CD14-positive monocyte (primary cell): ENCODE results near the gene ARHGEF10L. TPM values are rescaled to one million over a fixed set of nuclear protein-coding genes. Genes with fewer than 3 reads are reported as not detected.

Experiments
- DNase-seq, 3 donors: peaks; one replicate each; pipeline ENCODE4 v3.0.0-alpha.2; 2011 to 2022
- H2AFZ ChIP-seq: 2 replicates; pipeline ENCODE4 v1.6.0; 2012; ENCODE audit warnings: mild to moderate bottlenecking, low read depth, low read length, inconsistent platforms; ENCODE audit not compliant: insufficient read depth, poor library complexity, severe bottlenecking
- H3K27ac ChIP-seq, 2 donors: 1 replicate in 1 of 2; 2 replicates in 1 of 2; pipeline ENCODE4 v1.5.1; 2012 to 2013; ENCODE audit warnings: low read length in 2 of 2, control low read depth in 1 of 2, inconsistent platforms in 1 of 2, low read depth in 1 of 2, mild to moderate bottlenecking in 1 of 2
- H3K27me3 ChIP-seq, 2 donors: one replicate each; pipeline versions ENCODE4 v1.6.0 to v1.6.1; 2011 to 2013; ENCODE audit warnings: low read length in 2 of 2; ENCODE audit not compliant: control insufficient read depth in 2 of 2, insufficient read depth in 2 of 2
- H3K36me3 ChIP-seq, 2 donors: replicated peaks in 1 of 2; 1 replicate in 1 of 2; 2 replicates in 1 of 2; pipeline versions ENCODE4 v1.5.1 to v1.6.1; 2012 to 2013; ENCODE audit warnings: low read length in 2 of 2, control low read depth in 1 of 2, inconsistent platforms in 1 of 2, mild to moderate bottlenecking in 1 of 2; ENCODE audit not compliant: insufficient read depth in 2 of 2, control insufficient read depth in 1 of 2
- H3K4me1 ChIP-seq, 2 donors: 1 replicate in 1 of 2; 2 replicates in 1 of 2; pipeline versions ENCODE4 v1.5.1 to v1.6.1; 2012 to 2013; ENCODE audit warnings: low read length in 2 of 2, control low read depth in 1 of 2, inconsistent platforms in 1 of 2, mild to moderate bottlenecking in 1 of 2, moderate library complexity in 1 of 2; ENCODE audit not compliant: insufficient read depth in 2 of 2, control insufficient read depth in 1 of 2
- H3K4me2 ChIP-seq: replicated peaks from 2 replicates; pipeline ENCODE3; 2012; ENCODE audit warnings: low read length, moderate library complexity, mild to moderate bottlenecking; ENCODE audit not compliant: poor library complexity, severe bottlenecking; ENCODE audit errors: extremely low read depth
- H3K4me3 ChIP-seq, 3 experiments: fragments of 200-600 bp in 1 of 3; sonication (generic) in 1 of 3; replicated peaks in 1 of 3; 1 replicate in 2 of 3; 2 replicates in 1 of 3; pipeline ENCODE4 v1.5.1; 2011 to 2013; ENCODE audit warnings: low read length in 3 of 3, mild to moderate bottlenecking in 3 of 3, control low read depth in 2 of 3, low read depth in 2 of 3, inconsistent platforms in 1 of 3, moderate library complexity in 1 of 3
- H3K79me2 ChIP-seq: 2 replicates; pipeline ENCODE4 v1.6.0; 2012; ENCODE audit warnings: mild to moderate bottlenecking, control low read depth, inconsistent platforms, low read length, moderate library complexity; ENCODE audit not compliant: insufficient read depth
- H3K9ac ChIP-seq: 2 replicates; pipeline ENCODE4 v1.6.0; 2017; ENCODE audit warnings: low read length, mild to moderate bottlenecking; ENCODE audit not compliant: insufficient read depth, poor library complexity, severe bottlenecking
- H3K9me3 ChIP-seq, 2 donors: replicated peaks in 1 of 2; 1 replicate in 1 of 2; 2 replicates in 1 of 2; pipeline versions ENCODE4 v1.5.1 to v1.6.1; 2012 to 2013; ENCODE audit warnings: low read length in 2 of 2, control low read depth in 1 of 2; ENCODE audit not compliant: control insufficient read depth in 1 of 2, insufficient read depth in 1 of 2
- H4K20me1 ChIP-seq: 2 replicates; pipeline ENCODE4 v1.6.0; 2012; ENCODE audit warnings: mild to moderate bottlenecking, low read length, control low read depth, moderate library complexity; ENCODE audit not compliant: insufficient read depth
- H3K27ac Mint-ChIP-seq, 7 donors: one replicate each; pipeline ENCODE4 v1.8.0; 2020; ENCODE audit warnings: mild to moderate bottlenecking in 7 of 7, mixed read lengths in 7 of 7, moderate library complexity in 6 of 7, inconsistent platforms in 2 of 7
- H3K27me3 Mint-ChIP-seq, 3 donors: one replicate each; pipeline ENCODE4 v1.8.0; 2021 to 2022; ENCODE audit warnings: low read depth in 3 of 3, mild to moderate bottlenecking in 3 of 3, mixed read lengths in 3 of 3, moderate library complexity in 3 of 3, inconsistent platforms in 1 of 3
- H3K36me3 Mint-ChIP-seq, 2 donors: one replicate each; pipeline ENCODE4 v1.8.0; 2020; ENCODE audit warnings: mixed read lengths in 2 of 2, inconsistent platforms in 1 of 2, mild to moderate bottlenecking in 1 of 2
- H3K4me1 Mint-ChIP-seq: one replicate; pipeline ENCODE4 v1.8.0; 2020; ENCODE audit warnings: mild to moderate bottlenecking, mixed read lengths
- H3K4me3 Mint-ChIP-seq, 2 donors: one replicate each; pipeline ENCODE4 v1.8.0; 2020; ENCODE audit warnings: mild to moderate bottlenecking in 2 of 2, mixed read lengths in 2 of 2, moderate library complexity in 1 of 2
- H3K9me3 Mint-ChIP-seq, 7 donors: one replicate each; pipeline ENCODE4 v1.8.0; 2020 to 2022; ENCODE audit warnings: mixed read lengths in 7 of 7, mild to moderate bottlenecking in 6 of 7, moderate library complexity in 6 of 7, inconsistent platforms in 2 of 7
- CTCF ChIP-seq: fragments of 200-600 bp; IDR thresholded peaks from one replicate; pipeline ENCODE4 v1.8.0; 2022; ENCODE audit warnings: antibody characterized with exemption, mild to moderate bottlenecking
- WGBS: methylation state at CpG from one replicate; pipeline ENCODE4 v1.1.5; 2013; ENCODE audit warnings: missing lambda C conversion rate; ENCODE audit not compliant: insufficient coverage; 5-methylcytosine and 5-hydroxymethylcytosine counted together
- intact Hi-C, 2 donors: fragments of 100-400 bp; cut with micrococcal nuclease; formaldehyde crosslinking; loops; one replicate each; pipeline versions ENCODE4 v1.15.0 to v1.15.1; 2023
- polyA plus RNA-seq, 3 donors: library from polyadenylated mRNA; depleted of rRNA in 1 of 3; unstranded in 2 of 3; stranded (reverse) in 1 of 3; fragments of 300-500 nt in 2 of 3; fragments of >200 nt in 1 of 3; fragmentation: Illumina TruSeq in 2 of 3; gene quantifications; 1 replicate in 2 of 3; 2 replicates in 1 of 3; pipeline ENCODE4 v1.2.3, GENCODE V29; 2012 to 2021

Gene ARHGEF10L
- polyA plus RNA-seq, 3 donors: 20.7 to 95.7 (median 23.7) TPM

- Mint-ChIP-seq H3K27ac (no peak overlapping the region), H3K4me1 (no peaks in the 10 kb centered on the region), H3K4me3 (no peak overlapping the region), H3K27me3 (peaks cover 5 to 16% (median 11%) of the 10 kb centered on the region in 3 donors), H3K36me3 (no peaks in the 10 kb centered on the region), H3K9me3 (peaks cover 0 to 5% (median 2%) of the 10 kb centered on the region in 7 donors)
- Histone ChIP-seq H3K9me3 (no peaks in the 10 kb centered on the region), H3K27me3 (no peaks in the 10 kb centered on the region), H3K36me3 (no peaks in the 10 kb centered on the region), H3K79me2 (no peaks in the 10 kb centered on the region), H3K9ac (no peak overlapping the region), H4K20me1 (no peaks in the 10 kb centered on the region), H3K4me2 (no peak overlapping the region), H3K4me3 (no peak overlapping the region), H3K4me1 (no peaks in the 10 kb centered on the region), H3K27ac (no peak overlapping the region), H2AFZ (no peak overlapping the region)
- WGBS: 100% methylated on average over 1 of the region's 4 CpGs
- intact Hi-C loops: no loop called here
- DNase-seq: no peak
- TF ChIP-seq CTCF: no peak
Observed at GRCh38 chr1:17710889-17711576, 171.5 kb downstream of the ARHGEF10L start.

GRCh38 chr1:17711577-17711910, 172.0 kb downstream of the ARHGEF10L start:
- H3K4me2 ChIP-seq: no peak overlapping the region
- Mint-ChIP-seq H3K27me3 (peaks cover 7 to 14% (median 7%) of the 10 kb centered on the region in 3 donors), H3K9me3 (peaks cover 0 to 5% (median 2%) of the 10 kb centered on the region in 7 donors), H3K4me3 (no peak overlapping the region), H3K36me3 (no peaks in the 10 kb centered on the region), H3K27ac (no peak overlapping the region), H3K4me1 (no peaks in the 10 kb centered on the region)
- TF ChIP-seq CTCF: no peak
- H3K27ac ChIP-seq: no peak overlapping the region
- H3K4me1 ChIP-seq: no peaks in the 10 kb centered on the region
- intact Hi-C loops: no loop called here
- H3K27me3 ChIP-seq: no peaks in the 10 kb centered on the region
- no peak overlapping the region for H3K9ac ChIP-seq
- H3K79me2 ChIP-seq: no peaks in the 10 kb centered on the region
- no peak overlapping the region for H2AFZ ChIP-seq
- H3K9me3 ChIP-seq: no peaks in the 10 kb centered on the region
- H3K36me3 ChIP-seq: no peaks in the 10 kb centered on the region
- no peak for DNase-seq
- no peak overlapping the region for H3K4me3 ChIP-seq
- no peaks in the 10 kb centered on the region for H4K20me1 ChIP-seq
